Measurements from ENCODE around the gene TM7SF2.

The TM7SF2 gene

GRCh38 chr11:65119670-65119995, 8.0 kb downstream of the TM7SF2 start:
- Histone ChIP-seq H3K9me2 (ENCODE audit: low read depth, low read length) (no peaks in the 10 kb centered on the region), H3F3A (ENCODE audit: insufficient read depth, low read length) (0 out of 2 replicates have a peak, but pooled peaks cover 4% of the 10 kb centered on the region), H3K4me2 (ENCODE audit: low read length) (peak overlapping the region; percentile 75), H3K36me3 (ENCODE audit: insufficient read depth, low read length) (peaks cover 70% of the 10 kb centered on the region), H3K79me2 (ENCODE audit: insufficient read depth, low read length) (peaks cover 19% of the 10 kb centered on the region), H2AFZ (ENCODE audit: low read length) (no peak overlapping the region), H3K4me3 (ENCODE audit: low read depth, low read length, poor library complexity, severe bottlenecking) (no peak overlapping the region), H3K4me1 (ENCODE audit: insufficient read depth, low read length, severe bottlenecking) (peaks cover 52% of the 10 kb centered on the region), H3K9ac (ENCODE audit: low read length) (peak overlapping the region; percentile 96; the same call in 1 of the 2 replicates), H3K27me3 (ENCODE audit: insufficient read depth, low read length) (no peaks in the 10 kb centered on the region), H3K9me3 (ENCODE audit: low read length) (no peaks in the 10 kb centered on the region), H3K27ac (ENCODE audit: low read depth, low read length, poor library complexity, severe bottlenecking) (peak overlapping the region; percentile 48), H4K20me1 (ENCODE audit: insufficient read depth, low read length) (no peaks in the 10 kb centered on the region)
- TF ChIP-seq CTCF (IDR thresholded peaks at IDR 0.05; ENCODE audit: low read length) (no peak), EZH2 (IDR thresholded peaks at IDR 0.05; ENCODE audit: borderline replicate concordance, low read length) (no peak)

GRCh38 chr11:65120831-65121230, 9.2 kb downstream of the TM7SF2 start:
- no peaks in the 10 kb centered on the region for H3K27me3 ChIP-seq (ENCODE audit: insufficient read depth, low read length)
- TF ChIP-seq CTCF (IDR thresholded peaks at IDR 0.05; ENCODE audit: low read length), result no peak
- no peak for TF ChIP-seq EZH2 (IDR thresholded peaks at IDR 0.05; ENCODE audit: borderline replicate concordance, low read length)
- peaks cover 70% of the 10 kb centered on the region for H3K36me3 ChIP-seq (ENCODE audit: insufficient read depth, low read length)
- H3K9me3 ChIP-seq (ENCODE audit: low read length), result no peaks in the 10 kb centered on the region
- H3K4me1 ChIP-seq (ENCODE audit: insufficient read depth, low read length, severe bottlenecking), result peaks cover 48% of the 10 kb centered on the region
- H3K79me2 ChIP-seq (ENCODE audit: insufficient read depth, low read length), result peaks cover 19% of the 10 kb centered on the region
- no peaks in the 10 kb centered on the region for H3K9me2 ChIP-seq (ENCODE audit: low read depth, low read length)
- H3F3A ChIP-seq (ENCODE audit: insufficient read depth, low read length), result 0 out of 2 replicates have a peak, but pooled peaks cover 7% of the 10 kb centered on the region
- H3K27ac ChIP-seq (ENCODE audit: low read depth, low read length, poor library complexity, severe bottlenecking), result peak overlapping the region; percentile 72
- H3K4me2 ChIP-seq (ENCODE audit: low read length), result peak overlapping the region; percentile 75
- H4K20me1 ChIP-seq (ENCODE audit: insufficient read depth, low read length), result no peaks in the 10 kb centered on the region
- no peak overlapping the region for H2AFZ ChIP-seq (ENCODE audit: low read length)
- H3K9ac ChIP-seq (ENCODE audit: low read length), result peak overlapping the region; percentile 96
- H3K4me3 ChIP-seq (ENCODE audit: low read depth, low read length, poor library complexity, severe bottlenecking), result peak overlapping the region; percentile 87

GRCh38 chr11:65121447-65121864, 9.8 kb downstream of the TM7SF2 start:
- no peak for TF ChIP-seq CTCF (IDR thresholded peaks at IDR 0.05; ENCODE audit: low read length)
- peak overlapping the region; percentile 87 for H3K4me3 ChIP-seq (ENCODE audit: low read depth, low read length, poor library complexity, severe bottlenecking)
- H3K9me2 ChIP-seq (ENCODE audit: low read depth, low read length), result no peaks in the 10 kb centered on the region
- H3K4me1 ChIP-seq (ENCODE audit: insufficient read depth, low read length, severe bottlenecking), result peaks cover 42% of the 10 kb centered on the region
- peaks cover 19% of the 10 kb centered on the region for H3K79me2 ChIP-seq (ENCODE audit: insufficient read depth, low read length)
- H4K20me1 ChIP-seq (ENCODE audit: insufficient read depth, low read length), result no peaks in the 10 kb centered on the region
- H3K27me3 ChIP-seq (ENCODE audit: insufficient read depth, low read length), result no peaks in the 10 kb centered on the region
- H3F3A ChIP-seq (ENCODE audit: insufficient read depth, low read length), result peaks cover 10% of the 10 kb centered on the region; the same call in 1 of the 2 replicates
- H2AFZ ChIP-seq (ENCODE audit: low read length), result no peak overlapping the region
- no peaks in the 10 kb centered on the region for H3K9me3 ChIP-seq (ENCODE audit: low read length)
- H3K9ac ChIP-seq (ENCODE audit: low read length), result peak overlapping the region; percentile 96
- H3K36me3 ChIP-seq (ENCODE audit: insufficient read depth, low read length), result peaks cover 70% of the 10 kb centered on the region
- H3K4me2 ChIP-seq (ENCODE audit: low read length), result peak overlapping the region; percentile 75
- H3K27ac ChIP-seq (ENCODE audit: low read depth, low read length, poor library complexity, severe bottlenecking), result peak overlapping the region; percentile 72

Data from OCI-LY1 (cell line).